ENCODE results near the gene DCAF10.
"Not testable (repeated sequence)": the region's sequence is repeated elsewhere in the genome, so short reads cannot be mapped to it uniquely, and the experiment has no call there.

DCAF10 gene

GRCh38 chr9:37800631-37801286 lies at the start of gene DCAF10:
TSS of gene DCAF10 (plus strand) at chr9:37800797. CDS start at chr9:37800867, 70 bp downstream.
- DNase-seq: peak; percentile 81 to 91

- no peak for DNase-seq
Observed at GRCh38 chr9:37751186-37751585, 49.4 kb upstream of the DCAF10 start.

GRCh38 chr9:37751704-37752103 lies 48.9 kb upstream of the DCAF10 start:
- not testable (repeated sequence) for DNase-seq

GRCh38 chr9:37752112-37752511 lies 48.5 kb upstream of the DCAF10 start:
- not testable (repeated sequence) for DNase-seq

GRCh38 chr9:37752642-37753488 lies 47.7 kb upstream of the DCAF10 start:
- peak; percentile 4 to 18 for DNase-seq

- peak; percentile 66 to 76 for DNase-seq
Observed at GRCh38 chr9:37753489-37754190, 47.0 kb upstream of the DCAF10 start, which contains the start of gene TRMT10B. TSS of gene TRMT10B (plus strand) at chr9:37753805. CDS start at chr9:37761932, 8,127 bp downstream.

GRCh38 chr9:37758747-37759146 lies 41.9 kb upstream of the DCAF10 start:
- no peak for DNase-seq

- no peak for DNase-seq
Observed at GRCh38 chr9:37760416-37761161, 40.0 kb upstream of the DCAF10 start.

GRCh38 chr9:37761511-37761910 lies 39.1 kb upstream of the DCAF10 start:
- no peak for DNase-seq

- DNase-seq: not testable (repeated sequence)
Observed at GRCh38 chr9:37765263-37765662, 35.3 kb upstream of the DCAF10 start.

GRCh38 chr9:37769306-37769705 lies 31.3 kb upstream of the DCAF10 start:
- DNase-seq: no peak

GRCh38 chr9:37769995-37770394 lies 30.6 kb upstream of the DCAF10 start:
- DNase-seq: no peak

GRCh38 chr9:37775216-37775919 lies 25.2 kb upstream of the DCAF10 start:
- DNase-seq: no peak

GRCh38 chr9:37776328-37776727 lies 24.3 kb upstream of the DCAF10 start:
- DNase-seq: no peak

- DNase-seq: no peak
Observed at GRCh38 chr9:37778534-37778933, 22.1 kb upstream of the DCAF10 start.

- DNase-seq: no peak
Observed at GRCh38 chr9:37784291-37784615, 16.3 kb upstream of the DCAF10 start.

- peak; percentile 82 to 86 for DNase-seq
Observed at GRCh38 chr9:37784616-37785483, 15.7 kb upstream of the DCAF10 start, which contains the start of gene EXOSC3. TSS of gene EXOSC3 (minus strand) at chr9:37785064. CDS start at chr9:37785044, 20 bp downstream.

- DNase-seq: no peak
Observed at GRCh38 chr9:37787059-37787458, 13.5 kb upstream of the DCAF10 start.

GRCh38 chr9:37788332-37788731 lies 12.3 kb upstream of the DCAF10 start:
- DNase-seq: no peak

- no peak for DNase-seq
Observed at GRCh38 chr9:37790096-37790495, 10.5 kb upstream of the DCAF10 start.

GRCh38 chr9:37792122-37792521 lies 8.5 kb upstream of the DCAF10 start:
- DNase-seq: no peak
